ENCODE measurements around the gene SYNCRIP.
"Not testable (repeated sequence)": the region's sequence is repeated elsewhere in the genome, so short reads cannot be mapped to it uniquely, and the experiment has no call there.

Gene SYNCRIP

GRCh38 chr6:85642774-85643536, at the start of gene SYNCRIP:
TSS of gene SYNCRIP (minus strand) at chr6:85642886. CDS start at chr6:85641439, 1,447 bp downstream.
- peak; percentile 94 to 97 (median 97) for DNase-seq (ENCODE audit: low read depth in 3 of 3, low spot score in 1 of 3)

GRCh38 chr6:85691478-85691877, 48.8 kb upstream of the SYNCRIP start:
- DNase-seq (ENCODE audit: low read depth in 3 of 3, low spot score in 1 of 3): no peak

DNA sequence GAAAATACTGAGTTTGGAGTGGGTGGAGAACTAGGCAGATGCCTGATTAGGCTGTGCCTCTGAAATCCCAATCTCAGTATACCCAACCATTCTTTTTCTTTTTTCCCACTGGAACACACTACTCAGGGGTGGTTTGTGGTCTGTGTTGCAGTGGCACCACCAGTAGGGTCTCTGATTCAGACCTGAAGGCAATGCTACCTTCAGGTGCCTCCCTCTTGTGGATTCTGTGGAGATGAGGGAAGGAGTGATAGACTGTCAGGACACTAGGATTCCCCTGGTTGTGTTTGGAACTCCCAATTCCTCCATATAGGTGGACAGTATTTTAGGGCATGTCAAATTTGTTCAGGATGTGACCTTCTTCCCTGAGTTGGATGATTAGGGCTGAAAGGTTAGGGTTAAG, 47.4 kb upstream of the SYNCRIP start:
- no peak for DNase-seq (ENCODE audit: low read depth in 3 of 3, low spot score in 1 of 3)

- no peak for DNase-seq (ENCODE audit: low read depth in 3 of 3, low spot score in 1 of 3)
Measured at GRCh38 chr6:85685713-85686112, 43.0 kb upstream of the SYNCRIP start.

GRCh38 chr6:85684809-85685171, 42.1 kb upstream of the SYNCRIP start:
- DNase-seq (ENCODE audit: low read depth in 3 of 3, low spot score in 1 of 3): no peak

DNA sequence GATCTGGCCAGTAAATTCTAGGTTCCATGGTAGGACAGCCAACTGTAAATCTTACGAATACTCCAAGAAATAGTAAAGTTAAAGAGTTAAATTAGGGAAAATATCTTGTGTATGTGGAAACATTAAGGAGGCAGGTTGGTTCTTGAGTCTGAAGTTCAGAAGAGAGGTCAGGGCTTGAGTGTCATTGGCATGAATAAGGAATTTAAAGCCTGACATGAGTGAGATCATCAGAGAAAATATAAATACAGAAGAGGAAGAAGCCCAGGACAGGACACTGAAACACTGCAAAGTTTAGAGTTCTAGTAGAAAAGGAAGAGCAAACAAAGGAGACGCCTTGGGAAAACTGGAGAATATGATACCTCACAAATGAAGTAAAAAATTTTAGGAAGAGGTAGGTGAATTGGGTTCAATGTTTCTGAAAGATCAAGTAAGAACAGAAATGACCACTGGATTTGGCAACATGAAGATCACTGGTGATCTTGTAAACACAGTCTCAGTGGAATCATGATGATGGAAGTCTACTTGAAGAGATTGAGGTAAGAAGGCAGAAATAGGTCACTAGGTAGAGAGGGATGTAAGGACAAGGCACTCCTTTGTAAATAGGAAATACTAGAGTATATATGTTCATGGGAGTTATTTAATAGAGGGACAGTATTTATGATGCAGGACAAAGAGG, 41.6 kb upstream of the SYNCRIP start:
- no peak for DNase-seq (ENCODE audit: low read depth in 3 of 3, low spot score in 1 of 3)

DNA sequence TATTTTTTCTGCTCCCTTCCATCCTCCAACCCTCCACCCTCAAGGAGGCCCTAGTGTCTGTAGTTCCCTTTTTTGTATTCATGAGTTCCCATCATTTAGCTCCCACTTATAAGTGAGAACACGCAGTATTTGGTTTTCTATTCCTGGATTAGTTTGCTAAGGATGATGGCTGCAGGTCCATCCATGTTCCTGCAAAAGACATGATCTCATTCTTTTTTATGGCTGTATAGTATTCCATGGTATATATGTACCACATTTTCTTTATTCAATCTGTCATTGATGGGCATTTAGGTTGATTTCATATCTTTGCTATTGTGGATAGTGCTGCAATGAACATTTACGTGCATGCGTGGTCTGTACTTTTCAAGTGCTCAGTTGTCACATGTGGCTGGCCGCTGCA, 39.2 kb upstream of the SYNCRIP start:
- not testable (repeated sequence) for DNase-seq (ENCODE audit: low read depth in 3 of 3, low spot score in 1 of 3)

DNA sequence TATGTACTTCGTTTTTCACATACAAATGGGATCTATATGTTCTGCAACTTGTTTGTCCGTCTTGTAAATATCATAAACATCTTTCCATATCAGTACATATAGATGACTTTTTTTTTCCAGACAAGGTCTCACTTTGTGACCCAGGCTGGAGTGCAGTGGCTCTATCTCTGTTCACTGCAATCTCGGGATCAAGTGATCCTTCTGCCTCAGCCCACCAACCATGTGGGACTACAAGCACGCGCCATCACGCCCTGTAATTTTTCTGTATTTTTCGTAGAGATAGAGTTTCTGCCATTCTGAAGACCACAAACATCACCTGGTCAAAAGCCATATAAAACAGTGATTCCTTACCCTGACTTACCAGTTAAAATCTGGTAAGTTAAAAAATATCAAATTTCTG, 37.7 kb upstream of the SYNCRIP start:
- DNase-seq (ENCODE audit: low read depth in 3 of 3, low spot score in 1 of 3): no peak

DNA sequence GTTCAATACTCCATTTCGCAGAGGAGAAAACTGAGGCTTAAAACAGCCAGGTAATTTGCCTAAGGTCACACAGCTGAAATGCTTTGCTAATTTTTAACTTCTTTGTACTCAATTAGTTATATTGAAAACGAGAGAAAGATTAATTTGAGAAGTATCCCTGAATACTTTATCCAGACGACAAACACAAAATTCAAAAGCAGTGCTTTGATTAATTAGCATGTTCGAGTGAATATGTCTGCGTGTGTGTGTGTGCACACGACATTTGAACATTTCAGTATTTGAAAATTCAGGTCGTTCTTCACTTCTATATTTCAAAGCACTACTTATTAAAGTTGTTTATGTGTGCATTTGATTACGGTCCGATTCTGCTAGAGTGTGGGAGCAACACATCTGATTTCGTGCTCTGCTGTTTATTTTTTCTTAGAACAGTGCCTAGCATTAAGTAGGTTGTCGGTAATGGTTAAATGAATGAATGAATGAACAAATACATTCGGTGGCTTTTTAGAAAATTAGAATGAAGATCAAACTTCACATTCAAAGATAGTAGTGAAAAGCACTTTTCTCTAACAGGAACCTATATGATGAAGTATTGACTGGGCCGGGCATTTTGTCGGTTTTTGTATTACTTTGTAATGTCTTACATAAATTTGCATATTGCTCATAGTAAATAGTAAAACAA, 36.9 kb upstream of the SYNCRIP start:
- DNase-seq (ENCODE audit: low read depth in 3 of 3, low spot score in 1 of 3): no peak

DNA sequence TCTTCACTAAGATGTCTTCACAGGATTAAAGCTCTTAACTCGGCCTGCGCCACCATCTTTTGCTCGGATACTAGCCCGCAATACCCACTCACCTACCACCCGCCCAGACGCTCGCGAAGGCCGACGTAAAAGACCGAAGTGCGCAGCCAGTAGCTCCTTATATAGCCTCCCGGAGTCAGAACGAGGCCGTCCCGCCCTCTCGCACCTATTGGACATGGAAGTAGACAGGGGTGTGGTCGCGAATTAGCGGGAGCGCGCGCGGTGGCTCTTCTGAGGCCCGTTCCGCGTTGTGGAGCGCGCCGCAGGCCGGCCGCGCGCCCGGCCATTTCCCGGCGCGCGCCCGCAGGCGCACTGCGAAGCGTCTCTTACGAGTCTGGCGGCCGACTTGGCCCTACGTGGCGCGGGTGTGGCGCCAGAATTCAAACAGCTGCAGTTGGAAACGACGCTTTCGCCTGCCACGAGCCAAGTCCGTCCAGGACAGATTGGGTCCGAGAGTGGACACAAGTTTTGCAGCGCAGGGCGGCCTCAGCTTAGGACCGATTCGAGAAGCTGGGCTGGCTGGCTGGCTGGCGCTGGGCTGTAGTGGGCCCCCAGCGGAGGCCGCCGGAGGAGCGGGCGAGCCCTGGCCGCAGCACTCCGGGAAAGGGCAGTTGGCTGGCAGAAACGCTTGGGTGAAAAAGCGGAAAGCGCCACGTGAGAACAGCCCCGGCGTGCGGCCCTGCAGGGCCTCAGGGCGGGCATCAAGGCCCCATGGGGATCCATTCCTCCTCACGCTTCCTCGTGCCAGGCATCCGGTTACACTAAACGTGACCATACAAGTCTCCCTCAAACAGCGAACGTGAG, 36.1 kb upstream of the SYNCRIP start:
- peak; percentile 94 to 98 (median 96) for DNase-seq (ENCODE audit: low read depth in 3 of 3, low spot score in 1 of 3)

DNA sequence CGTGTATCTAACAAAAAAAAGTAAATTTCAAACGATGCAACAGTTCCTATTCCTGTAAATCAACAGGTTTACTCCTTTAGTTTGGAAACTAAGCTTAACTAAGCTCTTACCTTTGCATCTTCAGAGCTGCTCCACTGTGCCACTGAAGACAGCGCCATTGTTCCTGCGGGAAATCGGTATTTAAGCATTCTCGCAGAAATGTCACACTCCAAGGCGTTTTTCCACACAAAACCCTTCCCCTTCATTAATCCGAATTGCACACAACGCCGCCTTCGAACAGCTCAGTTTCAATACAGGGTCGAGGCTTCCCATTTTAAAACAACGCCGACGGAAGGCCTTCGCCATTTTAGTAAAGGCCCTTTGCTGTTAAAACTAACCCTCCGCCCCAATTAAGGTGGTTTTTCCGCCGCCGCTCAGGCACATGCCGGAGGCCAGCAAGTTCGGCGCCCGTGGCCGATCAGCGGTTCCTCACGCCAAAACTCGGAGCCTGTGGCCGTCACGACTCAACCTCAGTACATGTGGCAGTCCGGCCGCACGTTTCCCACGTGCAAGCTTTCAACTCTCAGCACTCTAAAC, 35.4 kb upstream of the SYNCRIP start:
- no peak for DNase-seq (ENCODE audit: low read depth in 3 of 3, low spot score in 1 of 3)

DNA sequence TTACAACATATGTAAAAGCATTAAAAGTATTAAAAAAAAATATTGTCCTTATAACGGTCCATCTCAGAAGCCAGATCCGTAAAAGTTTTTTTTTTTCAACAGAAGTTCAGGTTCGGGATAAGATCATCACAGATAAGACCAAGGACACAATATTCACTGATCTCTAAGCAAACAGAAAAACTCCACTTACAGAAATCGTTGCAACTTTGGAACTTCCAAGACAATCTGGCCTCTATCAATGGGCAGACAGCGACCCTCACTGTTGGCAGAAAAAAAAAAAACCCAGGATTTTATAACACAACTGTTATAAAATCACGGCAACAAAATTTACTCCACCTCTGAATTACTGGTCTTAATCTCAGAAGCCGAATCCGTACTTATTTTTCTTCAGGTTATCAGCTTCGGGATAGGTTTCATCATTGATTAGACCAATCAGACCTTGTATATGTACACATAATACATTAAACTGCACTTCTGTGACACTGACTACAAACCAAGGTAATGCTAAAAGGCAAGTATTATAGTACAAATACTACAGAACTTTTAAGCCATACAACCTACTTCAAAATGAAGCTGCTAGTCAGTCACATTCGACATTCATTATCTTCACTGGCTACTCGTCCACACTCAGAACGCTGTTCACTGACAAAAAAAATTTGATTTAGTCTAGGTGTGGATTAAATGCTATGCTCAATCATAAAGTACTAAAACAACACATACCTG, 34.7 kb upstream of the SYNCRIP start:
- DNase-seq (ENCODE audit: low read depth in 3 of 3, low spot score in 1 of 3): no peak

DNA sequence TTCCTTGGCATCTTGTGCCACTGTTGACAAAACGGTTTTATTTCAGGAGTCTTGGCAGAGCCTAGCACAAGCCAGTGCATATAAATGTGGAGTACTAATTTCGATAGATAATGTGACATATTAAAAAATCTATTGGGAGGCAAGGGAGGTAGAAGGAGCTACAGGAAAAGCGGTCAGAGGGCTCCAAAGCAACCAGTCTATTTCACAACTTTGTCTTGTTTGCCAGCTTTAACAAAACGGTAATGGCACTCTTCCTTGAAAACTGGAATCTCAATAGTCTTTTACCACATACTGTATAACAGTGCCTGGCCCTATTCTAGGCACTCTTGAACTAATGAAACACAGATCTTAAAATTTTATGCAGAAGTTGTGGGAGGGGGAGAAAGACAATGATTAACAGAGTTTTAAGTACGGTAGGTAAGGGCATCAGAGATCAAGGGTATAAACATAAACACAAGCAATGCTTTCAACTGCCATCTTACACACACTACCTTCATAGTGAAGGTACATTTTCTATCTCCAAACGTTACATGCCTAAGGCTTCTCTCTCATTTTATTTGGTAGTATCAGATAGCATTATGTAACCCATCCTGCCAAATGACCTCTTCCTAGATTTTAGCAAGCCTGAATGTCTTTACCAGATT, 33.5 kb upstream of the SYNCRIP start:
- DNase-seq (ENCODE audit: low read depth in 3 of 3, low spot score in 1 of 3): no peak

DNA sequence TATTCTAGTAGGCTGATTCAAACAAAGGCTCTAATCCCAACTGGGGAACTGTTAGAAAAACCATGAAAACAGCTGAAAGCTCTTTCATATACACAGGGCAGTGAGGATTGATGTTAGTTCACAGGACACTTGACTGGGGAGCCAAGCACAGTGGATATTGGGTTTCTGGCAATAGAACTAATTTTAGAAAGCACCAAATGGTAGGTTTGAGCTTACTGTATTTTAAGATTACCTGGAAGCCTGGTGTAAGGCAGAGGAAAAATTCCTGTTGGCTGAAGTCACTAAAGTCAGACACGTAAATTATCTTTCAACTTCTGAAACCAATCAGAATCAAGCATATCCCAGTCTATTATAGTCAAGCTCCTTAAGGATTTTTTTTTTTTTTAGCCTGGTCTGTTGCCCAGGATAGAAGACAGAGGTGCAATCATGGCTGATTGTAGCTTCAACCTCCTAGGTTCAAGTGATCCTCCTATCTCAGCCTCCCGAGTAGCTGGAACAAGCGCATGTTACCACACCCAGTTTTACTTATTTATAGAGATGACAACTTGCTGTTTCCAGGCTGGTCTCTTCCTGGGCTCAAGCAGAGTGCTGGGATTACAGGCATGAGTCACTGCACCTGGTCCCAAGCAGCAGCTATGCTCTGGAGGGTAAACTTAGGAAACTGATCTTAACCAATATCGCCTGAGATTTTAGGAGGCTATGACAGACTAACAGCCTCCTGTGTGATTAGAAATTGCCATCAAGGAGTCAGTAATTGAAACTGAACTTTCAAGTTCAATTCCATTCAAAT, 32.5 kb upstream of the SYNCRIP start:
- no peak for DNase-seq (ENCODE audit: low read depth in 3 of 3, low spot score in 1 of 3)

GRCh38 chr6:85674604-85675003, 31.9 kb upstream of the SYNCRIP start:
- DNase-seq (ENCODE audit: low read depth in 3 of 3, low spot score in 1 of 3): no peak

GRCh38 chr6:85673198-85674139, 30.8 kb upstream of the SYNCRIP start:
- no peak for DNase-seq (ENCODE audit: low read depth in 3 of 3, low spot score in 1 of 3)

GRCh38 chr6:85672623-85673022, 29.9 kb upstream of the SYNCRIP start:
- DNase-seq (ENCODE audit: low read depth in 3 of 3, low spot score in 1 of 3): no peak

DNA sequence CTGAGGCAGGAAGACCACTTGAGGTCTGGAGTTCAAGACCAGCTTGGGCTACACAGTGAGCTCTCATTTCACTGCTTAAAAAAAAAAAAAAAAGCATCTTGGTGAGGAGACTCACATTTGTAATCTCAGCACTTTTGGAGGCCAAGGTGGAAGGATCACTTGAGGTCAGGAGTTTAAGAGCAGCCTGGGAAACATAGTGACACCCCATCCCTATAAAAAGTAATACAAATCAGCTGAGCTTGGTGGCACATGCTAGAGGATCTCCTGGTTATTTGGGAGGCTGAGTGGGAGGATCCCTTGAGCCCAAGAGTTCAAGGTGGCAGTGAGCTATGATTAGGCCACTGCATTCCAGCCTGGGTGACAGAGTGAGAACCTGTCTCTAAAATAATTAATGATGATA, 29.4 kb upstream of the SYNCRIP start:
- DNase-seq (ENCODE audit: low read depth in 3 of 3, low spot score in 1 of 3): no peak

Measured in stimulated activated CD4-positive, alpha-beta T cell treated with anti-CD3 and anti-CD28 coated beads, TNF-alpha, amount 100 ng/mL, for 1 hour (primary cell).